Caco-2 (cell line): ENCODE measurements around the gene SPPL2B. TPM values are rescaled to one million over a fixed set of nuclear protein-coding genes. Genes with fewer than 3 reads are reported as not detected.

Experiments used
- BruUV-seq: library from RNA; stranded (reverse); fragments of 400-500 nt; replicated peaks from 2 replicates; lab custom pipeline; 2021; lab: Mats Ljungman, UMichigan
- CTCF ChIA-PET: fragments of 300-600 bp; sonication (Branson Sonifier 250); formaldehyde crosslinking; loops from one replicate; lab custom pipeline; 2022; ENCODE audit warnings: antibody characterized with exemption; lab: Charles Lee
- POLR2A ChIA-PET: fragments of 300-600 bp; sonication (Branson Sonifier 250); formaldehyde crosslinking; loops from one replicate; lab custom pipeline; 2022; ENCODE audit warnings: antibody characterized with exemption; lab: Charles Lee
- DNase-seq, 2 experiments: peaks; one replicate each; pipeline versions ENCODE4 v3.0.0 to v3.0.0-alpha.2; 2020 to 2022
- H3K27me3 ChIP-seq: replicated peaks from 2 replicates; pipeline ENCODE4 v1.6.0; 2011; ENCODE audit warnings: low read length; ENCODE audit not compliant: control insufficient read depth, insufficient read depth
- H3K36me3 ChIP-seq: 2 replicates; pipeline ENCODE4 v1.5.1; 2011; ENCODE audit warnings: low read length; ENCODE audit not compliant: control insufficient read depth, insufficient read depth
- H3K4me1 ChIP-seq: fragments of 250-450 bp; sonication (Bioruptor Pico); 2 replicates; pipeline ENCODE4 v1.5.1; 2020; ENCODE audit warnings: mild to moderate bottlenecking
- H3K4me3 ChIP-seq: 2 replicates; pipeline ENCODE4 v1.5.1; 2011; ENCODE audit warnings: low read depth, mild to moderate bottlenecking, control low read depth, low read length
- H3K9me3 ChIP-seq: fragments of 250-450 bp; sonication (Bioruptor Pico); 2 replicates; pipeline ENCODE4 v1.5.1; 2020; ENCODE audit warnings: mild to moderate bottlenecking, moderate library complexity
- H3K27ac Mint-ChIP-seq: one replicate; pipeline ENCODE4 v1.8.0; 2022; ENCODE audit warnings: mixed read lengths; ENCODE audit not compliant: unreplicated experiment
- H3K27me3 Mint-ChIP-seq: one replicate; pipeline ENCODE4 v1.8.0; 2022; ENCODE audit warnings: mixed read lengths; ENCODE audit not compliant: insufficient read depth, unreplicated experiment
- H3K36me3 Mint-ChIP-seq: one replicate; pipeline ENCODE4 v1.8.0; 2022; ENCODE audit warnings: mild to moderate bottlenecking, mixed read lengths; ENCODE audit not compliant: insufficient read depth, unreplicated experiment
- H3K4me1 Mint-ChIP-seq: one replicate; pipeline ENCODE4 v1.8.0; 2022; ENCODE audit warnings: low read depth, mixed read lengths; ENCODE audit not compliant: unreplicated experiment
- H3K4me3 Mint-ChIP-seq: one replicate; pipeline ENCODE4 v1.8.0; 2022; ENCODE audit warnings: mild to moderate bottlenecking, moderate library complexity, mixed read lengths; ENCODE audit not compliant: unreplicated experiment
- H3K9me3 Mint-ChIP-seq: one replicate; pipeline ENCODE4 v1.8.0; 2022; ENCODE audit warnings: mixed read lengths; ENCODE audit not compliant: unreplicated experiment
- CTCF ChIP-seq, 2 experiments: fragments of 200-600 bp in 1 of 2; IDR thresholded peaks; 1 replicate in 1 of 2; 2 replicates in 1 of 2; pipeline versions ENCODE4 v1.5.1 to v1.8.0; 2011 to 2022; ENCODE audit warnings: antibody characterized with exemption in 1 of 2, control low read depth in 1 of 2, inconsistent platforms in 1 of 2, low read depth in 1 of 2, low read length in 1 of 2, mild to moderate bottlenecking in 1 of 2, moderate library complexity in 1 of 2; ENCODE audit not compliant: insufficient read depth in 1 of 2, severe bottlenecking in 1 of 2, unreplicated experiment in 1 of 2
- intact Hi-C: fragments of 100-400 bp; cut with micrococcal nuclease; formaldehyde crosslinking; loops from one replicate; pipeline ENCODE4 v1.10.0; 2022; ENCODE audit not compliant: unreplicated experiment
- total RNA-seq: library from RNA; stranded (reverse); gene quantifications from 2 replicates; pipeline ENCODE4 v1.2.3, GENCODE V29; 2022

Gene SPPL2B
- total RNA-seq, 1 experiment from 2014 or later = 92.3 TPM

DNA sequence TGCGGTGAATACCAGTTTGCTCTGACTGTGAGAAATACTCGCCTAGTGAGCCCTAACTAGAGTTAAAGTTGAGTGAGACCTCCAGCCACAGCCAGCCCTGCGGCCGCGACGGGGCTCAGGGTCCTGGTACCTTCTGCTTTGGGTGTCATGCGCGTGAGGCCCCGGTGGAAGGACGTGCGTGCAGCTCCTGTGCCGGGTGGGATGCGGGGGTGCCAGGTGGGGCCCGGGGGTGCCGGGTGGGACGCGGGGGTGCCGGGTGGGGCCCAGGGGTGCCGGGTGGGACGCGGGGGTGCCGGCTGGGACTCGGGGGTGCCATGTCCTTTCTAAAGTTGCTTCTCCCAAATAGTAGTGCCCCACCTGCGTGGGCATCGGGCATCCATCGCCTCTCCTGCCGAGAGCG is 23.1 kb downstream of the SPPL2B start:
- CTCF ChIA-PET = no interaction called here
- Histone ChIP-seq H3K9me3 (no peaks in the 10 kb centered on the region), H3K4me3 (no peak overlapping the region), H3K27me3 (no peaks in the 10 kb centered on the region), H3K4me1 (no peaks in the 10 kb centered on the region), H3K36me3 (no peaks in the 10 kb centered on the region; the same call in none of the 2 replicates)
- no TSS peak for BruUV-seq
- no peaks in the 10 kb centered on the region for H3K9me3 Mint-ChIP-seq
- intact Hi-C loops = no loop called here
- TF ChIP-seq CTCF (IDR thresholded peaks at IDR 0.05; ENCODE audit: insufficient read depth in 1 of 2, low read depth in 1 of 2, low read length in 1 of 2, severe bottlenecking in 1 of 2, unreplicated experiment in 1 of 2) = no peak
- no peak for DNase-seq
- H3K27me3 Mint-ChIP-seq = no peaks in the 10 kb centered on the region
- no peaks in the 10 kb centered on the region for H3K36me3 Mint-ChIP-seq
- no peaks in the 10 kb centered on the region for H3K4me1 Mint-ChIP-seq
- no peak overlapping the region for H3K4me3 Mint-ChIP-seq
- POLR2A ChIA-PET = no interaction called here
- no peak overlapping the region for H3K27ac Mint-ChIP-seq

- Histone ChIP-seq H3K4me3 (no peak overlapping the region), H3K9me3 (no peaks in the 10 kb centered on the region), H3K4me1 (no peaks in the 10 kb centered on the region), H3K36me3 (no peaks in the 10 kb centered on the region; the same call in none of the 2 replicates), H3K27me3 (no peaks in the 10 kb centered on the region)
- no TSS peak for BruUV-seq
- H3K9me3 Mint-ChIP-seq = no peaks in the 10 kb centered on the region
- no peak for DNase-seq
- CTCF ChIA-PET = no interaction called here
- no peaks in the 10 kb centered on the region for H3K27me3 Mint-ChIP-seq
- intact Hi-C loops = no loop called here
- no peak overlapping the region for H3K4me3 Mint-ChIP-seq
- no peaks in the 10 kb centered on the region for H3K36me3 Mint-ChIP-seq
- TF ChIP-seq CTCF (IDR thresholded peaks at IDR 0.05; ENCODE audit: insufficient read depth in 1 of 2, low read depth in 1 of 2, low read length in 1 of 2, severe bottlenecking in 1 of 2, unreplicated experiment in 1 of 2) = no peak
- POLR2A ChIA-PET = no interaction called here
- no peaks in the 10 kb centered on the region for H3K4me1 Mint-ChIP-seq
- H3K27ac Mint-ChIP-seq = no peak overlapping the region
Measured at GRCh38 chr19:2352121-2352520, 23.6 kb downstream of the SPPL2B start.

- Histone ChIP-seq H3K4me3 (no peak overlapping the region), H3K27me3 (no peaks in the 10 kb centered on the region), H3K9me3 (no peaks in the 10 kb centered on the region), H3K4me1 (no peaks in the 10 kb centered on the region), H3K36me3 (no peaks in the 10 kb centered on the region; the same call in none of the 2 replicates)
- Mint-ChIP-seq H3K27ac (no peak overlapping the region), H3K27me3 (no peaks in the 10 kb centered on the region), H3K36me3 (no peaks in the 10 kb centered on the region), H3K9me3 (no peaks in the 10 kb centered on the region), H3K4me1 (no peaks in the 10 kb centered on the region), H3K4me3 (no peak overlapping the region)
- POLR2A ChIA-PET = no interaction called here
- CTCF ChIA-PET = no interaction called here
- DNase-seq = no peak
- intact Hi-C loops = no loop called here
- TF ChIP-seq CTCF (IDR thresholded peaks at IDR 0.05; ENCODE audit: insufficient read depth in 1 of 2, low read depth in 1 of 2, low read length in 1 of 2, severe bottlenecking in 1 of 2, unreplicated experiment in 1 of 2) = no peak
- no TSS peak for BruUV-seq
Measured at GRCh38 chr19:2353159-2353886, 24.8 kb downstream of the SPPL2B start.
